EH (cell line): Measurements from ENCODE around the gene ELK3.
A peak's percentile ranks its signal among the peaks of the same experiment; 100 is the strongest.

ENCODE experiments used
- DNase-seq: peaks from one replicate; pipeline ENCODE4 v3.0.0-alpha.2; 2015; ENCODE audit warnings: low read depth

The ELK3 gene

GRCh38 chr12:96256672-96257361, 62.6 kb downstream of the ELK3 start:
- no peak for DNase-seq

- DNase-seq, result no peak
These were observed 63.5 kb downstream of the ELK3 start for GRCh38 chr12:96257550-96258103.

- DNase-seq, result peak; percentile 74
These were observed 64.2 kb downstream of the ELK3 start for GRCh38 chr12:96258104-96258961.

GRCh38 chr12:96260231-96260630, 66.1 kb downstream of the ELK3 start:
- DNase-seq, result no peak

GRCh38 chr12:96260644-96261043, 66.5 kb downstream of the ELK3 start:
- DNase-seq, result no peak

- no peak for DNase-seq
These were observed 67.4 kb downstream of the ELK3 start for GRCh38 chr12:96261557-96261956.

- no peak for DNase-seq
These were observed 69.3 kb downstream of the ELK3 start for GRCh38 chr12:96263449-96263902.

- DNase-seq, result no peak
These were observed 71.2 kb downstream of the ELK3 start for GRCh38 chr12:96265400-96265799.

- DNase-seq, result no peak
These were observed 71.7 kb downstream of the ELK3 start for GRCh38 chr12:96265836-96266235.

- no peak for DNase-seq
These were observed 72.1 kb downstream of the ELK3 start for GRCh38 chr12:96266238-96266637.

- DNase-seq, result no peak
These were observed 77.5 kb downstream of the ELK3 start for GRCh38 chr12:96271469-96272199.

- DNase-seq, result peak; percentile 64
These were observed 80.2 kb downstream of the ELK3 start for GRCh38 chr12:96274331-96274730.

GRCh38 chr12:96285158-96285557, 91.0 kb downstream of the ELK3 start:
- peak; percentile 33 for DNase-seq

- no peak for DNase-seq
These were observed 94.9 kb downstream of the ELK3 start for GRCh38 chr12:96289067-96289466.

GRCh38 chr12:96293093-96293492, 98.9 kb downstream of the ELK3 start:
- DNase-seq, result no peak

GRCh38 chr12:96294831-96295230, 100.7 kb downstream of the ELK3 start:
- peak; percentile 63 for DNase-seq

- DNase-seq, result no peak
These were observed 101.5 kb downstream of the ELK3 start for GRCh38 chr12:96295532-96296160.

- DNase-seq, result no peak
These were observed 103.3 kb downstream of the ELK3 start for GRCh38 chr12:96297504-96297903.

- DNase-seq, result no peak
These were observed 105.9 kb downstream of the ELK3 start for GRCh38 chr12:96300064-96300463.

GRCh38 chr12:96301732-96302131, 107.6 kb downstream of the ELK3 start:
- no peak for DNase-seq

GRCh38 chr12:96302687-96303310, 108.6 kb downstream of the ELK3 start:
- DNase-seq, result no peak
